ENCODE data around the gene CD53. TPM values are rescaled to one million over a fixed set of nuclear protein-coding genes. Genes with fewer than 3 reads are reported as not detected.

Gene CD53
- polyA plus RNA-seq, 3 donors from 2014 or later: 997 to 1,455 (median 1,434) TPM

DNA sequence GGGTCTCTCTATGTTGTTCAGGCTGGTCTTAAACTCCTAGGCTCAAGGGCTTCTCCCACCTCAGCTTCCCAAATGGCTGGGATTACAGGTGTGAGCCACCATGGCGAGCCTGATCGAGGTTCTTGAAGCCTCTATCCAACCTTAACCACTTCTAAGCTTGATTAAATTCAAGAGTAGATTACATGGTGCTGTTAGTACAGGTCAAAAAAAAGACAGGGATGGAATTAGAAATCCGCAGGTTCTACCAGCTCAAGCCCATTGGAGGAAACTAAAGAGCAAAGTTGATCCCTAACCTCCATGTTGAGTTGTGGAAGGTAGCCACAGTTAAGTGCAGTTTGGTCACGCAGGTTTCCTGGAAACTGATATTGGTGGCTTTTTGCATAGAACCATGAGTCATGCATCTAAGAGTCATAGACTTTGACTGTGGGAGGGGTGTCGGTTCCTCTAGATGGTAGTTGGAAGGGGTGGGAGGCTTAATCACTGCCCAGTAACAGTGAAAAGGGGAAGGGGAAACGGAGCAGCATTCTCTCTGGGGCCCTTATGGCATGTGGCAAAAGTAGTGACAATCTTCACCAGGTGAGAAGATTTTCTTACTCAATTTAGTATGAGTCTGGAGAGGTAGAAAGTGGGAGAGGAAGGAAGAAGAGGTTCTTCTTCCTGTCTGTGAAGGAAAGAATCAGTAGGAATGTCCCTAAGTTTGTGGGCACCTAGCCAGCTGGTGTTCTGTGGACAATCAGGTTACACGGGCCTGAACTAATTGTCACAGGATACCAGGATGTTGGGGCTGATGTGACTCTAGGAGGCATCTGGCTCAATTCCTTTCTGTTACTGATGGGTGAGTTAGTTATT lies 7.0 kb downstream of the CD53 start:
- H3K4me1 Mint-ChIP-seq: peaks cover 92 to 100% of the 10 kb centered on the region in 2 donors
- peaks cover 1 to 10% (median 3%) of the 10 kb centered on the region in 3 donors for H3K27me3 Mint-ChIP-seq (ENCODE audit: low read depth in 3 of 3)
- peak overlapping the region; percentile 81 to 94 (median 90) for H3K4me3 Mint-ChIP-seq
- peaks cover 11 to 15% (median 13%) of the 10 kb centered on the region in 3 donors for H3K36me3 Mint-ChIP-seq
- no peaks in the 10 kb centered on the region for H3K9me3 Mint-ChIP-seq
- DNase-seq: peak; percentile 68 to 74 (median 70)
- H3K27ac Mint-ChIP-seq: peak overlapping the region; percentile 95 to 100 (median 99)

DNA sequence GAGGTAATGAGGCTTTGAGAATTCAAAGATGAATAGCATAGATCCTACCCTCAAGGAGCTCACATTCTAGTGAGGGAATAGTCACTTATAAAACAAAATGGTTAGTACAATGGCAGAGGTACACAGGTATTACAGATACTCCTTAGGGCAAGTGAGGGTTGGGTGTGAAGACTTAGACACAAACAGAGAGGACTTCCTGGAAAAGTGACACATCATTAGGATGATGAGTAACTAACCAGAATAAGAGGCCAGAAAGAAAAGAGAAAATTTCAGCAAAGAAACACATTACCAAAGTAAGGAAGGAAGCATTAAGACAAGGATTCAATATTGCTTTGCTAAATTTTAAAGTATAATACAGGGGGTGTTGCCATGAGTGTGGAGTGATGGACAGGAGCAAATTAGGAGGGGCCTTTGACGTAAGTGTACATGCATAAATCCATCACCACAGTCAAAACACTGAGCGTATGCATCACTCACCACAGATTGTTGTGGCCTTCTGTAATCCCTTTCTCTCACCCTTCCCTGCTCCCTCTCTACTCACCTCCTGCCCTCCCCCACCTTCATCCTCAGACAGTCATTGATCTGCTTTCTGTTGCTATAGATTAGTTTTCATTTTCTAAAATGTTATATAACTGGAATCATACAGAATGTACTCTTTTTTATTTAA lies 7.9 kb downstream of the CD53 start:
- Mint-ChIP-seq H3K36me3 (peaks cover 12 to 15% (median 14%) of the 10 kb centered on the region in 3 donors), H3K27me3 (ENCODE audit: low read depth in 3 of 3) (peaks cover 1 to 8% (median 3%) of the 10 kb centered on the region in 3 donors), H3K4me3 (peak overlapping the region; percentile 81 to 94 (median 90)), H3K9me3 (no peaks in the 10 kb centered on the region), H3K27ac (peak overlapping the region; percentile 95 to 100 (median 99)), H3K4me1 (peaks cover 90 to 98% of the 10 kb centered on the region in 2 donors)
- DNase-seq: peak; percentile 66 to 71 (median 67)

DNA sequence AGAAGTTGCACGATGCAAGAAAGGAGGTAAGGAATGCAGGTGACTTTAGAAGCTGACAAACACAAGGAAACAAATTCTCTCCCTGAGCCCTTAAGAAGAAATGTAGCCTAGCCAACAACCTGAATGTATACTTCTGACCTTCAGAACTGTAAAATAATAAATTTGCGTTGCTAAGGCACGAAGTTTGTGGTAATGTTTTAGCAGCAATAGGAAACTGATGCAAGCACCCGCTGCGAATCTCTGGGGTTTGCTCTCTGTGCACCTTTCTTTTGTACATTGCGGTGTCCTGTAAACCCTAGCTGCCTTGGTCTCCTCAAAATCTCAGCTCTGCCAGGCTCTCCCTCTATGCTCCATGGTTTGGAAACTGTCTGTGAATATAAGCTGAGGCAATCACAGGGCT lies 15.1 kb downstream of the CD53 start:
- Mint-ChIP-seq H3K36me3 (peaks cover 21 to 35% (median 30%) of the 10 kb centered on the region in 3 donors), H3K4me3 (peak overlapping the region; percentile 71 to 82 (median 79)), H3K4me1 (peaks cover 92 to 98% of the 10 kb centered on the region in 2 donors), H3K27me3 (ENCODE audit: low read depth in 3 of 3) (peaks cover 2 to 4% (median 2%) of the 10 kb centered on the region in 3 donors), H3K9me3 (no peaks in the 10 kb centered on the region), H3K27ac (peak overlapping the region; percentile 84 to 93 (median 89))
- DNase-seq: peak in 1 of 3 donors; percentile 40

DNA sequence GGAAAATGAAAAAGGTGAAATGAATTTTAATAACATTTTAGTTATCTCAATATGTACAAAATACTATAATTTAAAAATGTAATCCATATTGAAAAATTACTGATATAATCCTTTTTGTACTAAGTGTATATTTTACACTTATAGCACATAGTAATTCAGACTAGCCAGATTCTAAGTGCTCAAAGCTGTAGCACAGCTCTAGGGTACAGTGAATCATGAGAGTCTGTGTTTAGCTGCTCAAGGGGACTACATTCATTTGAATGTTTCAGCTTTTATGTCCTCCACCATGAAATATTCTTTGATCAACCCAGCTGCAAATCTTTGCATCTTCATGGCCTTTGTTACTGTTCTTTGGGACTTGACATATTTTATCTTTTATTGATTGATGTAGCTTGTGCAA lies 15.7 kb downstream of the CD53 start:
- Mint-ChIP-seq H3K36me3 (peaks cover 24 to 41% (median 34%) of the 10 kb centered on the region in 3 donors), H3K4me1 (peaks cover 93 to 98% of the 10 kb centered on the region in 2 donors)

DNA sequence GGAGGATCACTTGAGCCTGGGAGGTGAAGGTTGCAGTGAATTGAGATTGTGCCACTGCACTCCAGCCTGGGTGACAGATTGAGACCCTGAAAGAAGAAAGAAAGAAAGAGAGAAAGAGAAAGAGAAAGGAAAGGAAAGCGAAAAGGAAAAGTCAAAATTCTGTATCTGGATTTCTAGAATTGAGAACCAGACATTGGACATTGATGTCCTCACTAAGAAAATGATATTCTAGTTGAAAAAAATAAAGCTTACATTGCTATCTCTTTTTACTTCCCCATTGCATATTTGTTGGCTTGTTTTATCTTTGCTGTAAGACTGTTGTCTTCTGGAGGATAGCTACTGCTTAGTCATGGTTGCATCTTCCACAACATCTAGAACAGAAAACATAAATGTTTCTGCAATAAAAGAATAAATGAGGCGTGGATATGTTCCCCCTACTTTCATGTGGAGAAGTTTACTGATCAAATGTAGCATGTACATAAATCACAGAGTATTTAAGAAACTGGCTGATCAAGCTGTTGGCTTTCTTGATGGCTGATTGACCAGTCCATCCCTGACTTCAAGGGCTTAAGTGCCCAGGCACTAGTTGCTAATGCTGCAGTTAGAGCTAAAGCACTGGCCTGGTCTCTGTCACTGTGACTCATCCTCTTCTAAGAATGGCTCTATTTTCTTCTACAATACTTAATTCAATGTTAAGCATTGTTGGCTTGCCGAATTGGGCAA lies 17.7 kb downstream of the CD53 start:
- H3K4me3 Mint-ChIP-seq: peak overlapping the region; percentile 53 to 82 (median 57)
- H3K27me3 Mint-ChIP-seq (ENCODE audit: low read depth in 3 of 3): peaks cover 2 to 4% (median 4%) of the 10 kb centered on the region in 3 donors
- peaks cover 33 to 60% (median 53%) of the 10 kb centered on the region in 3 donors for H3K36me3 Mint-ChIP-seq
- DNase-seq: no peak
- no peaks in the 10 kb centered on the region for H3K9me3 Mint-ChIP-seq
- peak overlapping the region; percentile 53 to 91 (median 86) for H3K27ac Mint-ChIP-seq
- peaks cover 94 to 100% of the 10 kb centered on the region in 2 donors for H3K4me1 Mint-ChIP-seq

More for the DNA sequence above, 15.7 kb downstream of the CD53 start:
- H3K27ac Mint-ChIP-seq: peak overlapping the region; percentile 69 to 93 (median 88)
- no peaks in the 10 kb centered on the region for H3K9me3 Mint-ChIP-seq
- peaks cover 2 to 4% (median 4%) of the 10 kb centered on the region in 3 donors for H3K27me3 Mint-ChIP-seq (ENCODE audit: low read depth in 3 of 3)
- no peak for DNase-seq
- peak overlapping the region; percentile 61 to 82 (median 79) for H3K4me3 Mint-ChIP-seq

DNA sequence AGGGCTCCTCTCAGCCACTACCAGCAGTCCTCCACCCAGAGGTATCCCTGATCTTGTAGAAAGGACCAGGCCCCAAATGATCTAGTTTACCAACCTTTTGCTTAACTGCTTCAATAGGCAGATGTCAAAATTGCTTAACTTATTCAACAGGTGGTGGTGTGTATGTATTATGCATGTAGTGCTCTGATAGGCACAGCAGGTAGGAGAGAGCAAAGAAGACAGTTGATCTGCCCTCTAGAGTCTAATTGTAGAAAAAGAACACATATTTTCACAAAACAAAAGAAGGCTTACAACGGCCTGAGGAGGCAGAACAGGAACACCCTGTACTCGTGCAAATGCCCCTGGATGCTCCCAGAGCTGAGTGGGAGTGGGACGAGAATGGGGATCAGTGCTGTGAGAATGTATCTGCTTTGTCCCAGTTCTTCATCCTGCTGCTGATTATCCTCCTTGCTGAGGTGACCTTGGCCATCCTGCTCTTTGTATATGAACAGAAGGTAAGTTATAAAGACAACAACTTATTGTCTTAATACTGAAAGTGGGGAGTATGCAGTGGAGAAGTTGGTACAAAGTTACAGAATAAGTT lies 21.1 kb downstream of the CD53 start:
- Mint-ChIP-seq H3K4me3 (peak overlapping the region; percentile 8 to 66 (median 42)), H3K27ac (peak overlapping the region; percentile 78 to 94 (median 90)), H3K36me3 (peaks cover 36 to 73% (median 65%) of the 10 kb centered on the region in 3 donors), H3K4me1 (peaks cover 97 to 100% of the 10 kb centered on the region in 2 donors), H3K9me3 (no peaks in the 10 kb centered on the region), H3K27me3 (ENCODE audit: low read depth in 3 of 3) (peaks cover 4 to 6% (median 4%) of the 10 kb centered on the region in 3 donors)
- no peak for DNase-seq

DNA sequence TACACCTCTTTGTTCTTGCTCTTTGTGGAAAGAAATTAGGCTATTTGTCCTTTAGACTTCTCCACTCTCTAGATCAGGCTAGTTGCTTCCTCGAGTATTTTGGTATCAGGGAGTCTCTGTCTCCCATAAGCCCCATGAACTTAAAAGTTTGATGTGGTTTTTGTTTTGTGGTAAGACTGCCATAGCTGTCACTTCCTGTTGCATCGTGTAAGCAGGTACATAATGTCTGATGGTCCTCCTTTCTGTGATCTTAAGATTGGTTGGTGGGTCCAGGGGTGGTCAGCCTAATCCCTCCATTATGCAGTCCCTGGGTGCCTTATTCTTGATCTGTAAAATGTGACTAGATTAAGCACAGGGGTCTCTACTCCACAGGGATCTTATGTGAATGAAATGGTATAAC lies 23.1 kb downstream of the CD53 start:
- Mint-ChIP-seq H3K27me3 (ENCODE audit: low read depth in 3 of 3) (peaks cover 4 to 7% (median 4%) of the 10 kb centered on the region in 3 donors), H3K27ac (peak overlapping the region; percentile 89 to 96 (median 92)), H3K9me3 (no peaks in the 10 kb centered on the region), H3K4me1 (peaks cover 86 to 90% of the 10 kb centered on the region in 2 donors), H3K4me3 (peak overlapping the region; percentile 58 to 71 (median 67)), H3K36me3 (peaks cover 43 to 84% (median 72%) of the 10 kb centered on the region in 3 donors)
- DNase-seq: peak; percentile 60 to 64 (median 62)

DNA sequence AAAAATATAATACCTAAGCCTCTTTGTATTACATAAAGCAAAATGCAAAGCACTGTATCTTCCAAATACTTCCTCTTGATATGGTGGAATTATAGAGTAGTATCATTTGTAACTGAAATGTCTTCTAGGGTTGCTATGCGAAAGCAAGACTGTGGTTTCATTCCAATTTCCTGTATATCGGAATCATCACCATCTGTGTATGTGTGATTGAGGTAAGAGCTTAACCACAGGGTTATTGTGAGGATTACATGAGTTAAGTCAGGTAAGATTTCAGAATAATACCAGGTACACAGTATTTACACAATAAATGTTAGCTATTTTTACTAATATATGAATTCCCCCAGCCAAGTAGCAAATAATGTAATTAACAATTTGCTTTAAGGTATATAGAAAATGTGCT lies 24.7 kb downstream of the CD53 start:
- H3K27me3 Mint-ChIP-seq (ENCODE audit: low read depth in 3 of 3): peaks cover 1 to 7% (median 2%) of the 10 kb centered on the region in 3 donors
- peak overlapping the region in 3 of 5 donors; percentile 6 to 26 (median 26) for H3K4me3 Mint-ChIP-seq
- H3K4me1 Mint-ChIP-seq: peaks cover 78 to 86% of the 10 kb centered on the region in 2 donors
- no peaks in the 10 kb centered on the region for H3K9me3 Mint-ChIP-seq
- H3K36me3 Mint-ChIP-seq: peaks cover 36 to 80% (median 68%) of the 10 kb centered on the region in 3 donors
- peak in 1 of 3 donors; percentile 24 for DNase-seq
- H3K27ac Mint-ChIP-seq: peak overlapping the region; percentile 86 to 96 (median 92)

DNA sequence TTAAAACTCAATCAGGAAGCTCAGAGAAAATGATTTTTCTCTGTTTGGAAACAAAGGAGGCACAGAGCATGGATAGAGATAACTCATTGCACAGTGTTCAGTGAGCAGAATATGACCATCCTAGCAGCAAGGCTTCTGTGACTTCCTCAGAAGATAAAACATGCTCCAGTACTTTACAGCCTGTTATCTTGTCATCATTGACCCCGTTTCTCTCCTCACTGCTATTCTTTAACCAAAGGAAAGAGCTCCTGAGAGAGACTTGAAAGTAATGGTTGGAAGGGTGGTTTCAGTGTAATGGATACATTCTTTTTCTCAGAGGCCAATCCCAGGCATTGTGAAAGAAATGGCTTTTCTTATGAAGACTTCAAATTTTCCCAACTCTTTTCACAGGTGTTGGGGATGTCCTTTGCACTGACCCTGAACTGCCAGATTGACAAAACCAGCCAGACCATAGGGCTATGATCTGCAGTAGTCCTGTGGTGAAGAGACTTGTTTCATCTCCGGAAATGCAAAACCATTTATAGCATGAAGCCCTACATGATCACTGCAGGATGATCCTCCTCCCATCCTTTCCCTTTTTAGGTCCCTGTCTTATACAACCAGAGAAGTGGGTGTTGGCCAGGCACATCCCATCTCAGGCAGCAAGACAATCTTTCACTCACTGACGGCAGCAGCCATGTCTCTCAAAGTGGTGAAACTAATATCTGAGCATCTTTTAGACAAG lies 25.9 kb downstream of the CD53 start:
- peak overlapping the region in 1 of 5 donors; percentile 39 for H3K4me3 Mint-ChIP-seq
- H3K27ac Mint-ChIP-seq: peak overlapping the region; percentile 86 to 96 (median 92)
- H3K27me3 Mint-ChIP-seq (ENCODE audit: low read depth in 3 of 3): peaks cover 0 to 6% (median 1%) of the 10 kb centered on the region in 3 donors
- H3K4me1 Mint-ChIP-seq: peaks cover 70 to 85% of the 10 kb centered on the region in 2 donors
- peaks cover 28 to 73% (median 59%) of the 10 kb centered on the region in 3 donors for H3K36me3 Mint-ChIP-seq
- no peaks in the 10 kb centered on the region for H3K9me3 Mint-ChIP-seq
- no peak for DNase-seq

DNA sequence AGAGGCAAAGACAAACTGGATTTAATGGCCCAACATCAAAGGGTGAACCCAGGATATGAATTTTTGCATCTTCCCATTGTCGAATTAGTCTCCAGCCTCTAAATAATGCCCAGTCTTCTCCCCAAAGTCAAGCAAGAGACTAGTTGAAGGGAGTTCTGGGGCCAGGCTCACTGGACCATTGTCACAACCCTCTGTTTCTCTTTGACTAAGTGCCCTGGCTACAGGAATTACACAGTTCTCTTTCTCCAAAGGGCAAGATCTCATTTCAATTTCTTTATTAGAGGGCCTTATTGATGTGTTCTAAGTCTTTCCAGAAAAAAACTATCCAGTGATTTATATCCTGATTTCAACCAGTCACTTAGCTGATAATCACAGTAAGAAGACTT lies 26.5 kb downstream of the CD53 start:
- Mint-ChIP-seq H3K4me1 (peaks cover 70 to 85% of the 10 kb centered on the region in 2 donors), H3K4me3 (peak overlapping the region in 1 of 5 donors; percentile 43), H3K27ac (peak overlapping the region; percentile 86 to 96 (median 92)), H3K27me3 (ENCODE audit: low read depth in 3 of 3) (peaks cover 0 to 6% (median 1%) of the 10 kb centered on the region in 3 donors), H3K9me3 (no peaks in the 10 kb centered on the region), H3K36me3 (peaks cover 23 to 69% (median 54%) of the 10 kb centered on the region in 3 donors)
- DNase-seq: no peak

DNA sequence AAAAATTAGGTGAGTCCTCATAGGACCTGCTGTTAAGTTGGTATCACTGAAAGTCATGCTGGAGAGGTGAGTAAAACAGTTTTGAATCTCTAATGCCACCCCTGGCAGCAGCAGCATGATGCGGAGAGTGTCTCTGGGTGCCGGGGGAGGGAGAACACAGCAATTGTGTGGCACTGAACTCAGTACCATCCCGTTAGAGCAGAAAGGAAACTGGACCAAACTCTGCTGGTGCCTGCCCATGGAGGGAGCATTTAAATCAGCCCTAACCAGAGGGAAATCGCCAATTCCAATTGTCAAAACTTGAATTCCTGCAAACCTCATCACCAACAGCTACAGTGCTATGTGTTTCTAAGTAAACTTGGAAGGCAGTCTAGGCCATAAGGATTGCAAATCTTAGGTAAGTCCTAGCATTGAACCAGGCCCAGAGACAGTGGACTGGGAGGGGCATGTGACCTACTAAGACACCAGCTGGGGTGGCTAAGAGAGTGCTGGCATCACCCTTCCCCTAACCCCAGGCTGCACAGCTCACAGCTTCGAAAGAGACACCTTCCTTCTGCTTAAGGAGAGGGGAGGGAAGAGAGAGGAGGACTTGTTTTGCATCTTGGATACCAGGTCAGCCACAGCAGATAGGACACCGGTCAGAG lies 30.0 kb downstream of the CD53 start:
- Mint-ChIP-seq H3K27me3 (ENCODE audit: low read depth in 3 of 3) (peaks cover 0 to 4% (median 0%) of the 10 kb centered on the region in 3 donors), H3K4me3 (no peak overlapping the region), H3K9me3 (peaks cover 0 to 8% (median under 1%) of the 10 kb centered on the region in 6 donors), H3K4me1 (peaks cover 47 to 72% of the 10 kb centered on the region in 2 donors), H3K36me3 (peaks cover 12 to 35% (median 24%) of the 10 kb centered on the region in 3 donors), H3K27ac (peak overlapping the region; percentile 21 to 87 (median 79))
- DNase-seq: no peak

Data from immature natural killer cell (primary cell).